Measurements from ENCODE around the gene KPNA1. TPM values are rescaled to one million over a fixed set of nuclear protein-coding genes. Genes with fewer than 3 reads are reported as not detected.

Gene KPNA1
- total RNA-seq, 1 experiment from 2014 or later, result 64.3 TPM

DNA sequence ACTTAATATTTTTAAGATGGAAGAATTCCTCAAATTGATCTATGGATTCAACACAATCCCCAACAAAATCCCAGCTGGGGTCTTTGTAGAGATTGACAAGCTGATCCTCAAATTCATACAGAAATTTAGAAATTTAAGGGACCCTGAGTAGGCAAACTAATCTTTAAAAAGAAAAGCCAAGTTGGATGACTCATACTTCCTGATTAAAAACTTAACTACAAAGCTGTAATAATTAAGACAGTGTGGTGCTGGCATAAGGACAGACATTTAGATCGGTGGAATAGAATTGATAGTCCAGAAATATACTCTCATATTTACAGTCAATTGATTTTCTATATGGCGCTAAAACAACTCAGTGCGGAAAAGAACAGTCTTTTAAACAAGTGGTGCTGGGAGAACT, 119.2 kb downstream of the KPNA1 start:
- no peak overlapping the region for H3K4me3 ChIP-seq (ENCODE audit: low read length)
- no peak for TF ChIP-seq EZH2 (IDR thresholded peaks at IDR 0.05; ENCODE audit: low read length, unreplicated experiment)
- no peak for TF ChIP-seq EZH2phosphoT487 (IDR thresholded peaks at IDR 0.05; ENCODE audit: borderline replicate concordance, low read length)
- TF ChIP-seq, protein P1, sequence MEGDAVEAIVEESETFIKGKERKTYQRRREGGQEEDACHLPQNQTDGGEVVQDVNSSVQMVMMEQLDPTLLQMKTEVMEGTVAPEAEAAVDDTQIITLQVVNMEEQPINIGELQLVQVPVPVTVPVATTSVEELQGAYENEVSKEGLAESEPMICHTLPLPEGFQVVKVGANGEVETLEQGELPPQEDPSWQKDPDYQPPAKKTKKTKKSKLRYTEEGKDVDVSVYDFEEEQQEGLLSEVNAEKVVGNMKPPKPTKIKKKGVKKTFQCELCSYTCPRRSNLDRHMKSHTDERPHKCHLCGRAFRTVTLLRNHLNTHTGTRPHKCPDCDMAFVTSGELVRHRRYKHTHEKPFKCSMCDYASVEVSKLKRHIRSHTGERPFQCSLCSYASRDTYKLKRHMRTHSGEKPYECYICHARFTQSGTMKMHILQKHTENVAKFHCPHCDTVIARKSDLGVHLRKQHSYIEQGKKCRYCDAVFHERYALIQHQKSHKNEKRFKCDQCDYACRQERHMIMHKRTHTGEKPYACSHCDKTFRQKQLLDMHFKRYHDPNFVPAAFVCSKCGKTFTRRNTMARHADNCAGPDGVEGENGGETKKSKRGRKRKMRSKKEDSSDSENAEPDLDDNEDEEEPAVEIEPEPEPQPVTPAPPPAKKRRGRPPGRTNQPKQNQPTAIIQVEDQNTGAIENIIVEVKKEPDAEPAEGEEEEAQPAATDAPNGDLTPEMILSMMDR (conservative IDR thresholded peaks at IDR 0.05; ENCODE audit: low read depth, low read length), result no peak
- H3K4me2 ChIP-seq (ENCODE audit: low read length), result no peak overlapping the region
- ATAC-seq (no peak), DNase-seq (no peak)
- 0 out of 2 replicates have a peak, but pooled peaks cover 7% of the 10 kb centered on the region for H3K36me3 ChIP-seq (ENCODE audit: low read depth, low read length)
- H2AFZ ChIP-seq (ENCODE audit: low read length), result no peak overlapping the region
- H3F3A ChIP-seq (ENCODE audit: low read length, unreplicated experiment), result no peaks in the 10 kb centered on the region
- H3K9ac ChIP-seq (ENCODE audit: low read length), result no peak overlapping the region
- no TSS peak for BruUV-seq (replicated peaks)
- H3K79me2 ChIP-seq (ENCODE audit: low read length), result peaks cover 2% of the 10 kb centered on the region
- ChIA-PET POLR2A (ENCODE audit: unreplicated experiment) (no interaction called here), CTCF (no interaction called here)
- no peak overlapping the region for H3K27ac ChIP-seq (ENCODE audit: low read length)
- intact Hi-C loops (cut with micrococcal nuclease), result no loop called here
- no peaks in the 10 kb centered on the region for H3K27me3 ChIP-seq (ENCODE audit: low read length)
- no peaks in the 10 kb centered on the region for H3K9me3 ChIP-seq (ENCODE audit: low read length)
- H3K9me2 ChIP-seq (replicated peaks; ENCODE audit: low read length), result no peaks in the 10 kb centered on the region
- H3K4me1 ChIP-seq (ENCODE audit: insufficient read depth, low read length), result no peaks in the 10 kb centered on the region
- H4K20me1 ChIP-seq (ENCODE audit: low read length), result no peaks in the 10 kb centered on the region

DNA sequence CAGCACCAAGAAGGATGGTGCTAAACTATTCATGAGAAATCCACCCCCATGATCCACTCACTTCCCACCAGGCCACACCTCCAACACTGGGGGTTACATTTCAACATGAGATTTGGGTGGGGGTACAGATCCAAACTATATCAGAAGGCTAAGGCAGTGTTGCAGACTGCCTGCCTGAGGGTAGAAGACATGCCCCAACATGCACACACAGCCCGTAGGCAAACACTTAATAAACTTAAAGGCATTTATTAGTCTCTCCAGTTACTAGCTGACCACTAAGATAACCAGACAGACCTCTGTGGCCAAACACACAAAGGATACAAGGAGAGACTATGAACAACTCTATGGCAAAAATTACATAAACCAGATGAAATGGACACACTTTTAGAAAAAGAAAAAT, 120.6 kb downstream of the KPNA1 start:
- no peaks in the 10 kb centered on the region for H3K4me1 ChIP-seq (ENCODE audit: insufficient read depth, low read length)
- H3K27ac ChIP-seq (ENCODE audit: low read length), result no peak overlapping the region
- H3F3A ChIP-seq (ENCODE audit: low read length, unreplicated experiment), result no peaks in the 10 kb centered on the region
- H3K27me3 ChIP-seq (ENCODE audit: low read length), result no peaks in the 10 kb centered on the region
- H2AFZ ChIP-seq (ENCODE audit: low read length), result no peak overlapping the region
- no TSS peak for BruUV-seq (replicated peaks)
- H3K36me3 ChIP-seq (ENCODE audit: low read depth, low read length), result 0 out of 2 replicates have a peak, but pooled peaks cover 7% of the 10 kb centered on the region
- no peak overlapping the region for H3K4me2 ChIP-seq (ENCODE audit: low read length)
- H3K79me2 ChIP-seq (ENCODE audit: low read length), result peaks cover 11% of the 10 kb centered on the region
- intact Hi-C loops (cut with micrococcal nuclease), result loop anchor here (5.0 kb wide), 1 partner anchor 283 kb away; no protein-coding TSS in a partner anchor
- DNase-seq (no peak), ATAC-seq (no peak)
- POLR2A ChIA-PET (ENCODE audit: unreplicated experiment), result interaction anchor here (0.6 kb wide), 1 partner anchor 56 kb away, joined by 3 read pairs; no protein-coding TSS in a partner anchor
- H4K20me1 ChIP-seq (ENCODE audit: low read length), result no peaks in the 10 kb centered on the region
- CTCF ChIA-PET, result no interaction called here
- H3K9ac ChIP-seq (ENCODE audit: low read length), result no peak overlapping the region
- no peak overlapping the region for H3K4me3 ChIP-seq (ENCODE audit: low read length)
- H3K9me3 ChIP-seq (ENCODE audit: low read length), result no peaks in the 10 kb centered on the region
- TF ChIP-seq, protein P1 (conservative IDR thresholded peaks at IDR 0.05; ENCODE audit: low read depth, low read length), result no peak
- no peak for TF ChIP-seq EZH2phosphoT487 (IDR thresholded peaks at IDR 0.05; ENCODE audit: borderline replicate concordance, low read length)
- TF ChIP-seq EZH2 (IDR thresholded peaks at IDR 0.05; ENCODE audit: low read length, unreplicated experiment), result no peak
- no peaks in the 10 kb centered on the region for H3K9me2 ChIP-seq (replicated peaks; ENCODE audit: low read length)

Measured in PC-3 (cell line).